NCI-H2227 treated with DMSO at 0.1 percent for 48 hours (cell line): ENCODE results near the gene EPB41.
"Not testable (repeated sequence)": the region's sequence is repeated elsewhere in the genome, so short reads cannot be mapped to it uniquely, and the experiment has no call there.

Experiments used
- DNase-seq: peaks from one replicate; lab custom pipeline; 2025; lab: John Stamatoyannopoulos, UW

EPB41 gene

GRCh38 chr1:28927266-28927647 lies 12.9 kb downstream of the EPB41 start:
- no peak for DNase-seq

DNA sequence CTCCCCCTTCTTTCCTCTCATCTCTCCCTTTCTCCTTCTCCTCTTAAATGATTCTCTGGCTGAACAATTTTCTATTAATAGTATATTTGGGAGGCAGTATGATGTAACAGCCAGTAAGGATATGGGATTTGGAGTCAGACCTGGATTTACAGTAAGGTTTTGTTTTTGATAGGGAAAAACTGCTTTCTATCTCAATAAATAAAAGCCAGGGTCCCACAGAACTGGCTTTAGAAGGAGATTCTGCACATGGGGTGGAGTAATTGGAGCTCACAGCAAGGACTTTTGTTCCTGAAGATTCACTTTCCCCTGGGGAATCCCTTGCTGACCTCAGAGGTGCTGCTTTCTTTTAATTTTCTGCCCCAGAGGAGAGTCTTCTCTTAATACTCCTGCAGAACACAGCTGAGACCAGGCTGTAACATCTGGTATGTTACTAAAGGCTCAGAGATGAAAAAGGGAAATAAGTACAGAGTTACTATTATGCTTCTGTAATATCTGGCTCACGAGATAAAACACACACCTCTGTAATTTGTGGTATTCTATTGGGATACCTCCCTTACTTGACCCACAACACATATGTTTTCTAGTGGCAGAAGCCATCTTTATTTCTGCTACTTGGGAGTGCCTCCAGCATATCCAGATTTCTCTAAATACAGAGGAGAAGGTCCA lies 13.4 kb downstream of the EPB41 start:
- peak; percentile 59 for DNase-seq

DNA sequence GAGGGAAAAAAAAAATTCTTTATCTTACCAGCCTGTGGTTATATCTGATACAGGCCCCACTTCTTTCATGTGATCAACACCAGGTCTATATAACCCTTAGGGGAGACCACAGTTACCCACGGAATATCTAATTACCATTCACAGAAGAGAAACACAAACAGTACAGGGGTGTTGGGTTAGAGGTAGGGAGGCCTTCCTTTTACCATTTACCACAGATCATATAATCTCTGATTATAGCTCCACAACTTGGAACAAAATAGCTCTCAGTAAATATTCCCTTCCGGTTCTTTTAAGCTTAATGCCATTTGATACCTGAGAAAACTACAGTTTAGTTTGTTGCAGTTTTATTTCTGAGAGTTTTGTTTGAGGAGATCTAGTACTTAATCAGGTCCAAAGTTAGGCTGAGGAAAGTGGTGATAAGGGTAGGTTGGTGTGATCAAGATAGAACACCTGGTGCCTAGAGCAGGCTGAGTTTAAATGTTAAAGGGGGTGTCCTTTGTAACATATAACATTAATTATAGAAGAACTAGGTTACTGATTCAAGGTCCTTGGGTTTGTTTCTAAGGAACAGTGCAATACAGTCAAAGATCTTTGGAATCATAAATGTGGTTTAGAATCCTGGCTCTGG lies 14.1 kb downstream of the EPB41 start:
- DNase-seq = no peak

DNA sequence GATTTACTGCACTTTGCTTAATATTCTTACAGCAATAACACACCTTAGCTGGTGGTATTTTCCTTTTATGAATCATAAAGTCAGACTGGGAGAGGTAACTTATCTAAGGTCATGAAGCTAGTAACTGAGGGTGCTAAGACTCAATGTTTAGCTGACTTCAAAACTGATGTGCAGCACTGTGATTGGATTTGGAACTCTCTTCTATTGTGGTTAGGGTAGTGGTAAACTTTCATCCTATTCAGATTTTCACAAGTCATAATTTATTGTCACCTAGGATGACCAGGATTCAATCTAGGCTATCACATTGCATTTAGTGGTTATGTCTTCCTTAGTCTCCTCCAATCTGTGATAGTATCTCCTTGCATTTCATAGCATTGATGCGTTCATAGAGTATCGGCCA lies 18.9 kb downstream of the EPB41 start:
- DNase-seq = no peak

- no peak for DNase-seq
Observed at GRCh38 chr1:28933918-28934317, 19.5 kb downstream of the EPB41 start.

- no peak for DNase-seq
Observed at GRCh38 chr1:28934676-28935075, 20.3 kb downstream of the EPB41 start.

DNA sequence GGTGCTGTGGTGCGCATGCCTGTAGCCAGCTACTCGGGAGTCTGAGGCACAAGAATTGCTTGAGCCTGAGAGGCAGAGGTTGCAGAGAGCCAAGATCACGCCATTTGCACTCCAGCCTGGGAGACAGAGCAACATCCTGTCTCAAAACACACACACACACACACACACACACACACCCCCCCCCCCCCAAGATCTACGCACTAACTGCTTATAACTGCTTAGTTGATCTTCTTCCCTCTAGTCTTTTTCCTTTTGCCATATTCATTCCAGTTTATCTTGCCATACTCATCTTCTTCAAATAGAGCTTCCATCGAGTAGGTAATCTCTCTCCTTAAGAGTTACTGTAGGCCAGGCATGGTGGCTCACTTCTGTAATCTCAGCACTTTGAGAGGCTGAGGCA lies 20.9 kb downstream of the EPB41 start:
- no peak for DNase-seq

DNA sequence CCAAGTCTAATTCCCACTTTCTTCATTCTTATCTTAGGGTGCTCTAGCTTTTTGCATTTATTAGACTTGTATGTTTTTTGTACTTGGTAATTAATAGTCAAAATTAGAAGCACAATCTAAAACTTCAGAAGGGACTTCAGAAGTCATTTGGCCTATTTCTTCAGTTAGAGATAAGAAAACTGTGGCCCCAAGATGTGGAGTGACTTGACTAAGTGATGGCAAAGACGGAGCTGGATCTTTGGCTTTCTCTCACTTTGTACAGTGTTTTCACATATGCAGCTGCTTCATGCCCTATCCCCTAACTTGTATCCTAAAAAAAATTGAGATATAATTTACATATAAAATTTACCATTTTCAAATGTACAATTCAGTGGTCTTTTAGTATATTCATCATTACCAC lies 21.7 kb downstream of the EPB41 start:
- DNase-seq = no peak

GRCh38 chr1:28936528-28936927 lies 22.2 kb downstream of the EPB41 start:
- no peak for DNase-seq

DNA sequence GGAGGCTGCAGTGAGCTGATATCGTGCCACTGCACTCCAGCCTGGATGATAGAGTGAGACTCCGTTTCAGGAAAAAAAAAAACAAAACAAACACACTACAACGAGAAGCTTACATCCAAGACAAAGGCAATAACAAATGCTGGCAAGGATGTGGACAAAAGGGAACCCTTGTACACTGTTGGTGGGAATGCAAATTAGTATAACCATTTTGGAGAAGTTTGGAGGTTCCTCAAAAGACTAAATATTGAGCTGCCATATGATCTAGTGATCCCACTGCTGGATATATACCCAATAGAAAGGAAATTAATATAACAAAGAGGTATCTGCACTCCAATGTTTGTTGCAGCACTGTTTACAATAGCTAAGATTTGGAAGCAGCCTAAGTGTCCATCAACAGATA lies 29.2 kb downstream of the EPB41 start:
- not testable (repeated sequence) for DNase-seq

DNA sequence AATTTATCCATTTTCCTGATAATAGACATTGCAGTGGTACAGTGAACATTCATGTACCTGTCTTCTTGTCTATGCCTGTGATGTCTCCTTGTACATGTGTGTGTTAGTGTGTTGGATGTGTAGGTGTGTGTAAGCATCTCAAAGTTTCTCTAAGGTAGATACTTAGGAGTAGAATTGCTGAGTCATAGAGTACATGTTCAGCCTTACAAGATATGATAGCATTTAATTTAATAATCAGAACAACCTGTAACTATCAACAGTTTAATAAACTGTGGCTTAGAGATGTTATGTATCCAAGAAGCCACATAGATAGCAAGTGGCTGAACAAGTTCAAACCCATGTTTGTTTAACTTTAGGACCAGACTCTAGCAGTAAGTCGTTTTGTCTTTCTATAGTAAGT lies 35.6 kb downstream of the EPB41 start:
- DNase-seq = no peak

GRCh38 chr1:28950449-28950848 lies 36.1 kb downstream of the EPB41 start:
- DNase-seq = peak; percentile 32

DNA sequence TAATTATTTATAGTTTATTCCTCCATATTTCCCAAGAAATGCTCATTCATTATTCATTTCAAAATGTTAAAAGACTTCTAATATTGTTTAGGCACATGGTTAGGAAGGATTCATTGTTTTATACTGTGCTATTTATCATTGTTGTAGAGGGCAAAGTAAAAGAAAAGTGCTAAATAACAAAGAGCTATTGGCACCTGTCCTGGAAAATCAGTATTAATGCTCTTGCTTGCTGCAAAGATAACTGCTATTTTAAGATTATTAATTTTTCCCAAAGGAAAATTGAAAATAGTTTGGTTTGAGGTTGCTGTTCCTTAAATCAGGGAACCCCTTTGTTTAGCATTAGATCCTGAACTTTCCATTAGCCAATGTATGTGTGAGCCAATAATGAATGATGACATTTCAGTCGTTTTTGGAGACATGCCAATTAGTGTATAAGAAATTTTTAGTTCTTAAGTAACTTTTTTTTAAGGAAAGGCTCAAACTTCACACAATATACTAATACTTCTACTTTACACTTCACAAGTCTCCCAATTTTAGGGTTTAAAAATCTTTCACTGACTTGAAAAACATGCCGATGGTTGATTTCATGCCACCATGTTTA lies 39.9 kb downstream of the EPB41 start:
- DNase-seq = no peak

DNA sequence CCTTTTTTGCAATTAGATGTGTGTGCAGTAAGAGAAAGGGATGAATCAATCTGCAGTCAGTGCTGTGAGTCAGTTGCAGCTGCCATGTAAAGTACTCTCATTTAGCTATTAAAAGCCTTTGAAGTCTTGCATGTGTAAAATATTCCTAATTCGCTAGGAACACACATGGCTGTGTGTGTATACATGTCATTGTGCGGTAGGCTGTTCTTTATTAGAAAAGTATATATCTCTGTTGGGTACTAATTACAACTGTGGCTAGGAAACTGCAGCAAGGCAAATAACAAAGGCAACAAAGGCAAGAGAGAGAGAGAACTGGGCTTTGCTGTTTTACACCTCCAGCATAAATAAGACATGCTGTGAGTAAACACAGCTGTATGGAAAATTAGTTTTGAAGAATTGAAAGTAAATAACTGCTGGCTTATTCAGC lies 41.7 kb downstream of the EPB41 start:
- DNase-seq = peak; percentile 78

DNA sequence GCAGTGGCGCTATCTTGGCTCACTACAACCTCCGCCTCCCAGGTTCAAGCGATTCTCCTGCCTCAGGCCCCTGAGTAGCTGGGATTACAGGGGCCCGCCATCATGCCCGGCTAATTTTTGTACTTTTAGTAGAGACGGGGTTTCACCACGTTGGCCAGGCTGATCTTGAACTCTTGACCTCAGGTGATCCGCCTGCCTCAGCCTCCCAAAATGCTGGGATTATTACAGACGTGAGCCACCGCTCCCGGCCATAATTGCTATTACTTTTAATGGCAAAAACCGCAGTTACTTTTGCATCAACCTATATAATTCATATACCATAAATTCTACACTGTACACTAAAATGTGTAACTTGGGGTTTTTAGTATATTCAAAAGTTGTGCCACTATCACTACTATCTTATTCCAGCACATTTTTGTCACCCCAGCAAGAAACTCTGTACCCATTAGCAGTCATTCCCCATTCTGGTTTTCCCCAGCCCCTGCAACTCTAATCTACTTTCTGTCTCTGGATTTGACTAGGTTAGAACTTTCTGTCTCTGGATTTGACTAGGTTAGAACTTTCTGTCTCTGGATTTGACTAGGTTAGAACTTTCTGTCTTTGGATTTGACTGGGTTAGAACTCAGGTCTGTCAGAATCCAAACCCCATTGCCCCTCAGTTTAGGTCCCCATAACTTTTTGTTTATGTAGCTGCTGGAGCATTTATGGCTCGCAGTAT lies 47.9 kb downstream of the EPB41 start:
- not testable (repeated sequence) for DNase-seq

- DNase-seq = no peak
Observed at GRCh38 chr1:28965271-28965870, 51.0 kb downstream of the EPB41 start.

- DNase-seq = no peak
Observed at GRCh38 chr1:28966617-28967016, 52.2 kb downstream of the EPB41 start.

DNA sequence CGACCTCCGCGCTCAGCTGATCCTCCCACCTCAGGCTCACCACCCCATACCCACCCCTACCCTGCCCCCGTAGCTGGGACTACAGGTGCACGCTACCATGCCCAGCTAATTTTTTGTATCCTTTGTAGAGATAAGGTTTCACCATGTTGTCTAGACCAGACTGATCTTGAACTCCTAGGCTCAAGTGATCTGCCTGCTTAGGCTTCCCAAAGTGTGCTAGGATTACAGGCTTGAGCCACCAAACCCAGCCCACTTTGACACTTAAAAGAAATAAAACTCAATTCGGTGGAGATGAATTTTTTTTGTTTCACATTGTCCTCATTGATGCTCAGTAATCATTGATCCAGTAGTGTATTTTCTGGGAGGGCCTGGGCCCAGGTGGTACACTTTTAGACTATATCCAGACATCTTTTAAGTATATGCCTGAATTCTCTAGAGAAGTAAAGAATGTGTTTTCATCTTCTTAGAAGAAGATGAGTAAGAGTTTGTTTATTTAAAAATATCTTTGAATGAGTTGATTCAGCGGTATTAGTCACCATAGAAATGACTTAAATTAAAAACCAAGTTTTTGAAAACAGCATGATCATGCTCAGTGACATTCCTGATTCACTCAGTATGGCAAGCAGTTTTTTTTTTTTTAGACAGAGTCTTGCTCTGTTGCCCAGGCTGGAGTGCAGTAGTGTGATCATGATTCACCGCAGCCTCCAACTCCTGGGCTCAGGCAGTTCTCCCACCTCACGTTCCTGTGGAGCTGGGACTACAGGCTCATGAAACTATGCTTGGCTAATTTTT lies 57.8 kb downstream of the EPB41 start:
- DNase-seq = no peak

GRCh38 chr1:28973596-28974421 lies 59.4 kb downstream of the EPB41 start:
- no peak for DNase-seq

DNA sequence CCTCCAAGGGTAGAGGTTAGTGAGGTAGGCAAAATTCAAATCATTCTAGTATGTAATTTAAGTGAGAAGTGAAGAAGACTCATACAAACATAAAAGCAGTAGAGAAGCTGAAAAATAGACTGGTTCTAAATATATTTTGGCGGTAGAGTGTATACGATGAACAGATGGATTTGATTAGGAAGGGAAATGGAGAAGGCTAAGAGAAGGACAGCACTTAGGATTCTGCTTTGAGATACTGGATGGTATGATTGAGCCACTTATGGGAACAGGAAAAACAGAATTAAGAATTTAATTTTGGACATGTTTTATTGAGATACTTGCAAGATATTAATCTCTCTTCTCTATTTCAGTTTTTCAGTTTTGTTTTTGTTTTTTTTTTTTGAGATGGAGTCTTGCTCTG lies 60.1 kb downstream of the EPB41 start:
- DNase-seq = no peak

DNA sequence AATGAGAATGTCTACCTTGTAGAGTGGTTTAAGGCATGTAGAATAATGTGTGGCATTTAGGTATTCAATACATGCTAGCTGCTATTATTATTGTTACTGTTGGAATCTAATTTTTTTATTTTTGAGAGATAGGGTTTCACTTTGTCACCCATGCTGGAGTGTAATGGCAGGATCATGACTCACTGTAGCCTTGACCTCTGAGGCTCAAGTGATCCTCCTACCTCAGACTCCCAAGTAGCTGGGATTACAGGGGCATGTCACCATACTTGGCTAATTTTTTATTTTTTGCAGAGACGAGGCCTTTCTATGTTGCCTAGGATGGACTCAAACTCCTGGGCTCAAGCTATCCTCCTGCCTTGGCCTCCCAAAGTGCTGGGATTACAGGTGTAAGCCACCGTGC lies 61.9 kb downstream of the EPB41 start:
- DNase-seq = no peak
